Vagina (tissue), 2 donors: ENCODE measurements around the gene ITPR1. TPM values are rescaled to one million over a fixed set of nuclear protein-coding genes. Genes with fewer than 3 reads are reported as not detected.

ENCODE experiments used
- DNase-seq, 2 donors: peaks; one replicate each; pipeline ENCODE4 v3.0.0-alpha.2; 2017; ENCODE audit errors: extremely low spot score in 2 of 2
- H3K27ac ChIP-seq: fragments of 200-600 bp; sonication (generic); one replicate; pipeline ENCODE4 v1.5.1; 2019
- H3K27me3 ChIP-seq: fragments of 200-600 bp; sonication (generic); one replicate; pipeline ENCODE4 v1.5.1; 2019
- H3K36me3 ChIP-seq, 2 donors: fragments of 200-600 bp; sonication (generic); one replicate each; pipeline ENCODE4 v1.5.1; 2017 to 2019
- H3K4me1 ChIP-seq: fragments of 200-600 bp; sonication (generic); one replicate; pipeline ENCODE4 v1.5.1; 2019
- H3K4me3 ChIP-seq, 2 donors: fragments of 200-600 bp; sonication (generic); 1 replicate in 1 of 2; 2 replicates in 1 of 2; pipeline ENCODE4 v1.5.1; 2016 to 2019
- H3K9me3 ChIP-seq: fragments of 200-600 bp; sonication (generic); one replicate; pipeline ENCODE4 v1.5.1; 2019
- CTCF ChIP-seq, 3 experiments: fragments of 450-650 bp in 2 of 3; fragments of 200-600 bp in 1 of 3; sonication (generic) in 1 of 3; IDR thresholded peaks; one replicate each; pipeline ENCODE4 v1.5.1; 2017 to 2019; ENCODE audit warnings: antibody characterized with exemption in 3 of 3, mild to moderate bottlenecking in 2 of 3, moderate library complexity in 2 of 3
- POLR2A ChIP-seq, 2 donors: fragments of 450-650 bp; IDR thresholded peaks; one replicate each; pipeline ENCODE4 v1.6.1; 2017; ENCODE audit warnings: antibody characterized with exemption in 2 of 2, mild to moderate bottlenecking in 2 of 2, moderate library complexity in 2 of 2
- POLR2AphosphoS5 ChIP-seq, 2 donors: sonication (generic); formaldehyde crosslinking; IDR thresholded peaks; one replicate each; pipeline ENCODE4 v1.9.0; 2017; ENCODE audit warnings: antibody characterized with exemption in 2 of 2, mild to moderate bottlenecking in 2 of 2, low read depth in 1 of 2; ENCODE audit not compliant: insufficient read depth in 1 of 2
- intact Hi-C: fragments of 100-400 bp; cut with DNase I; formaldehyde crosslinking; loops from one replicate; pipeline ENCODE4 v1.15.1; 2023
- total RNA-seq: library from RNA; depleted of rRNA; stranded (reverse); fragments of >200 nt; gene quantifications from one replicate; pipeline ENCODE4 v1.2.3, GENCODE V29; 2016

The ITPR1 gene
- total RNA-seq, 1 donor from 2014 or later = 108 TPM

GRCh38 chr3:4532535-4533112 is 39.5 kb downstream of the ITPR1 start:
- H3K9me3 ChIP-seq = no peaks in the 10 kb centered on the region
- H3K36me3 ChIP-seq = no peaks in the 10 kb centered on the region
- H3K27ac ChIP-seq = no peak overlapping the region
- DNase-seq = no peak
- intact Hi-C loops = no loop called here
- no peak for TF ChIP-seq POLR2AphosphoS5 (IDR thresholded peaks at IDR 0.05; ENCODE audit: insufficient read depth in 1 of 2, low read depth in 1 of 2)
- TF ChIP-seq POLR2A (IDR thresholded peaks at IDR 0.05) = no peak
- H3K4me3 ChIP-seq = no peak overlapping the region
- H3K27me3 ChIP-seq = no peaks in the 10 kb centered on the region
- peaks cover 55% of the 10 kb centered on the region for H3K4me1 ChIP-seq

GRCh38 chr3:4533489-4534443 is 40.6 kb downstream of the ITPR1 start:
- peaks cover 45% of the 10 kb centered on the region for H3K4me1 ChIP-seq
- no peaks in the 10 kb centered on the region for H3K36me3 ChIP-seq
- no peak overlapping the region for H3K4me3 ChIP-seq
- TF ChIP-seq POLR2A (IDR thresholded peaks at IDR 0.05) = no peak
- no peak for TF ChIP-seq CTCF (IDR thresholded peaks at IDR 0.05)
- TF ChIP-seq POLR2AphosphoS5 (IDR thresholded peaks at IDR 0.05; ENCODE audit: insufficient read depth in 1 of 2, low read depth in 1 of 2) = no peak
- intact Hi-C loops = no loop called here
- H3K27me3 ChIP-seq = no peaks in the 10 kb centered on the region
- H3K27ac ChIP-seq = peak overlapping the region; percentile 25
- no peaks in the 10 kb centered on the region for H3K9me3 ChIP-seq
- no peak for DNase-seq

- Histone ChIP-seq H3K27ac (no peak overlapping the region), H3K27me3 (no peaks in the 10 kb centered on the region), H3K4me1 (peaks cover 41% of the 10 kb centered on the region), H3K4me3 (no peak overlapping the region), H3K9me3 (no peaks in the 10 kb centered on the region), H3K36me3 (no peaks in the 10 kb centered on the region)
- TF ChIP-seq CTCF (IDR thresholded peaks at IDR 0.05) (no peak), POLR2AphosphoS5 (IDR thresholded peaks at IDR 0.05; ENCODE audit: insufficient read depth in 1 of 2, low read depth in 1 of 2) (no peak), POLR2A (IDR thresholded peaks at IDR 0.05) (no peak)
- DNase-seq = no peak
- intact Hi-C loops = no loop called here
Observed at GRCh38 chr3:4534906-4535305, 41.8 kb downstream of the ITPR1 start.

- intact Hi-C loops = no loop called here
- H3K27ac ChIP-seq = no peak overlapping the region
Observed at GRCh38 chr3:4536260-4536659, 43.1 kb downstream of the ITPR1 start.

GRCh38 chr3:4540267-4540666 is 47.1 kb downstream of the ITPR1 start:
- Histone ChIP-seq H3K9me3 (no peaks in the 10 kb centered on the region), H3K27me3 (no peaks in the 10 kb centered on the region), H3K4me1 (peaks cover 13% of the 10 kb centered on the region), H3K36me3 (no peaks in the 10 kb centered on the region), H3K4me3 (no peak overlapping the region), H3K27ac (no peak overlapping the region)
- TF ChIP-seq CTCF (IDR thresholded peaks at IDR 0.05) (no peak), POLR2AphosphoS5 (IDR thresholded peaks at IDR 0.05; ENCODE audit: insufficient read depth in 1 of 2, low read depth in 1 of 2) (no peak), POLR2A (IDR thresholded peaks at IDR 0.05) (no peak)
- DNase-seq = no peak
- intact Hi-C loops = no loop called here

More at GRCh38 chr3:4536260-4536659, 43.1 kb downstream of the ITPR1 start:
- no peak for DNase-seq
- no peaks in the 10 kb centered on the region for H3K9me3 ChIP-seq
- no peaks in the 10 kb centered on the region for H3K36me3 ChIP-seq
- peaks cover 41% of the 10 kb centered on the region for H3K4me1 ChIP-seq
- H3K4me3 ChIP-seq = no peak overlapping the region
- H3K27me3 ChIP-seq = no peaks in the 10 kb centered on the region
- TF ChIP-seq POLR2AphosphoS5 (IDR thresholded peaks at IDR 0.05; ENCODE audit: insufficient read depth in 1 of 2, low read depth in 1 of 2) = no peak
- no peak for TF ChIP-seq POLR2A (IDR thresholded peaks at IDR 0.05)
- no peak for TF ChIP-seq CTCF (IDR thresholded peaks at IDR 0.05)
